GM10248 (cell line): ENCODE data around the gene AHR.
"Not testable (repeated sequence)": the region's sequence is repeated elsewhere in the genome, so short reads cannot be mapped to it uniquely, and the experiment has no call there.

ENCODE experiments used
- CTCF ChIA-PET: fragments of 300-600 bp; sonication (Branson Sonifier 250); formaldehyde crosslinking; extraction: SDS; loops from one replicate; lab custom pipeline; 2021; ENCODE audit warnings: antibody characterized with exemption; lab: Yijun Ruan, JAX
- POLR2A ChIA-PET: fragments of 350-650 bp; sonication (Branson Sonifier 250); formaldehyde crosslinking; extraction: SDS; loops from one replicate; lab custom pipeline; 2020; ENCODE audit warnings: antibody characterized with exemption; lab: Yijun Ruan, JAX
- DNase-seq: peaks from one replicate; pipeline ENCODE4 v3.0.0; 2012; ENCODE audit errors: extremely low spot score
- TF ChIP-seq, protein P1 (sequence below): IDR thresholded peaks from 2 replicates; pipeline ENCODE4 v1.5.1; 2012; ENCODE audit warnings: mild to moderate bottlenecking, low read depth; ENCODE audit errors: extremely low read depth, missing control alignments, control extremely low read depth

The AHR gene

GRCh38 chr7:17339952-17340351 lies 41.5 kb downstream of the AHR start:
- POLR2A ChIA-PET: no interaction called here
- TF ChIP-seq, protein P1, sequence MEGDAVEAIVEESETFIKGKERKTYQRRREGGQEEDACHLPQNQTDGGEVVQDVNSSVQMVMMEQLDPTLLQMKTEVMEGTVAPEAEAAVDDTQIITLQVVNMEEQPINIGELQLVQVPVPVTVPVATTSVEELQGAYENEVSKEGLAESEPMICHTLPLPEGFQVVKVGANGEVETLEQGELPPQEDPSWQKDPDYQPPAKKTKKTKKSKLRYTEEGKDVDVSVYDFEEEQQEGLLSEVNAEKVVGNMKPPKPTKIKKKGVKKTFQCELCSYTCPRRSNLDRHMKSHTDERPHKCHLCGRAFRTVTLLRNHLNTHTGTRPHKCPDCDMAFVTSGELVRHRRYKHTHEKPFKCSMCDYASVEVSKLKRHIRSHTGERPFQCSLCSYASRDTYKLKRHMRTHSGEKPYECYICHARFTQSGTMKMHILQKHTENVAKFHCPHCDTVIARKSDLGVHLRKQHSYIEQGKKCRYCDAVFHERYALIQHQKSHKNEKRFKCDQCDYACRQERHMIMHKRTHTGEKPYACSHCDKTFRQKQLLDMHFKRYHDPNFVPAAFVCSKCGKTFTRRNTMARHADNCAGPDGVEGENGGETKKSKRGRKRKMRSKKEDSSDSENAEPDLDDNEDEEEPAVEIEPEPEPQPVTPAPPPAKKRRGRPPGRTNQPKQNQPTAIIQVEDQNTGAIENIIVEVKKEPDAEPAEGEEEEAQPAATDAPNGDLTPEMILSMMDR: no peak
- DNase-seq: no peak
- CTCF ChIA-PET: interaction anchor here (1.2 to 1.8 kb wide), 4 partner anchors 12 to 52 kb away, joined by 3 to 7 read pairs (median 4); no protein-coding TSS in a partner anchor

- DNase-seq: no peak
- POLR2A ChIA-PET: no interaction called here
- CTCF ChIA-PET: interaction anchor here (1.2 to 2.6 kb wide), 7 partner anchors 8 to 51 kb away, joined by 3 to 7 read pairs (median 4); no protein-coding TSS in a partner anchor
Observed at GRCh38 chr7:17340655-17341054, 42.2 kb downstream of the AHR start.

GRCh38 chr7:17342756-17343155 lies 44.3 kb downstream of the AHR start:
- no peak for DNase-seq
- ChIA-PET POLR2A (no interaction called here), CTCF (interaction anchor here (2.6 kb wide), 1 partner anchor 12 kb away, joined by 6 read pairs; no protein-coding TSS in a partner anchor)
- TF ChIP-seq, protein P1: no peak

More at GRCh38 chr7:17340655-17341054, 42.2 kb downstream of the AHR start:
- TF ChIP-seq, protein P1: no peak

DNA sequence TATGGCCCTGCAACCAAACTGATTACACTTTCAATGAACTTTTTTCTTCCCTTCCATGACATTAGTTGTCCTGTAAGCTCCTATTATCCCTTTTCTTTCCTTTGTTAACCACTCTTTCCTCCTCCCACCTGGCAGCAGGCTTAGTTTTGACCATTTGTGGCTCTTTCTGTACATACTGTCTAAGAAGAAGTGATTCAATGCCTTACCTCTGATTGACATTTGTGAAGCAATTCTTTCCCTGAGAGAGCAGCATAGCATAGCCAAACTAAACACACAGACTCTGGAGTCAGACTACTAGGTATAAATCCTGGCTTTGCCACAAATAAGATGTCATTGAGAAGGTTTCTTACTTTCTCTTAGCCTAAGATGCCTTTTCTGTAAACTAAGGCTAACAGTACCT lies 48.9 kb downstream of the AHR start:
- DNase-seq: no peak
- ChIA-PET POLR2A (no interaction called here), CTCF (interaction anchor here (0.7 to 2.0 kb wide), 6 partner anchors 11 to 364 kb away, joined by 3 to 8 read pairs (median 3); no protein-coding TSS in a partner anchor)
- TF ChIP-seq, protein P1: no peak

GRCh38 chr7:17348932-17349331 lies 50.5 kb downstream of the AHR start:
- CTCF ChIA-PET, POLR2A ChIA-PET, DNase-seq: not testable (repeated sequence)

DNA sequence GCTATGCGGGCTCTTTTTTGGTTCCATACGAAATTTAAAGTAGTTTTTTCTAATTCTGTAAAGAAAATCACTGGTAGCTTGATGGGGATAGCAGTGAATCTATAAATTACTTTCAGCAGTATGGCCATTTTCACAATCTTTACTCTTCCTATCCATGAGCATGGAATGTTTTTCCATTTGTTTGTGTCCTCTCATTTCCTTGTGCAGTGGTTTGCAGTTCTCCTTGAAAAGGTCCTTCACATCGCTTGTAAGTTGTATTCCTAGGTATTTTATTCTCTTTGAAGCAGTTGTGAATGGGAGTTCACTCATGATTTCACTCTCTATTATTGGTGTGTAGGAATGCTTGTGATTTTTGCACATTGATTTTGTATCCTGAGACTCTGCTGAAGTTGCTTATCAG lies 51.9 kb downstream of the AHR start:
- POLR2A ChIA-PET, DNase-seq: not testable (repeated sequence)
- CTCF ChIA-PET: interaction anchor here (1.3 kb wide), 2 partner anchors 16 to 20 kb away, joined by 4 read pairs; no protein-coding TSS in a partner anchor

DNA sequence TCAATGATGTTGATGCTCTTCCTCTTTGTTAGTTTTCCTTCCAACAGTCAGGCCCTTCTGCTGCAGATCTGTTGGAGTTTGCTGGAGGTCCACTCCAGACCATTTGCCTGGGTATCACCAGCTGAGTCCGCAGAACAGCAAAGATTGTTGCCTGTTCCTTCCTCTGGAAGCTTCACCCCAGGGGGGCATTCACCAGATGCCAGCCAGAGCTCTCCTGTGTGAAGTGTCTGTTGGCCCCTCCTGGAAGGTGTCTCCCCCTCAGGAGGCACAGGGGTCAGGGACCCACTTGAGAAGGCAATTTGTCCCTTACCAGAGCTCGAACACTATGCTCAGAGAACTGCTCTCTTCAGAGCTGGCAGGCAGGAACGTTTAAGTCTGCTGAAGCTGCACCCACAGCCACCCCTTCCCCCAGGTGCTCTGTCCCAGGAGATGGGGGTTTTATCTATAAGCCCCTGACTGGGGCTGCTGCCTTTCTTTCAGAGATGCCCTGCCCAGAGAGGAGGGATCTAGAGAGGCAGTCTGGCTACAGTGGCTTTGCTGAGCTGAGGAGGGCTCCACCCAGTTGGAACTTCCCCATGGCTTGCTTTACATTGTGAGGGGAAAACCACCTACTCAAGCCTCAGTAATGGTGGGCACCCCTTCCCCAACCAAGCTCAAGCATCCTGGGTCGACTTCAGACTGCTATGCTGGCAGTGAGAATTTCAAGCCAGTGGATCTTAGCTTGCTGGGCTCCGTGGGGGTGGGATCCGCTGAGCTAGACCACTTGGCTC lies 55.4 kb downstream of the AHR start:
- CTCF ChIA-PET: interaction anchor here (1.1 to 1.3 kb wide), 4 partner anchors 9 to 49 kb away, joined by 3 to 4 read pairs (median 3); no protein-coding TSS in a partner anchor
- POLR2A ChIA-PET, DNase-seq: not testable (repeated sequence)

DNA sequence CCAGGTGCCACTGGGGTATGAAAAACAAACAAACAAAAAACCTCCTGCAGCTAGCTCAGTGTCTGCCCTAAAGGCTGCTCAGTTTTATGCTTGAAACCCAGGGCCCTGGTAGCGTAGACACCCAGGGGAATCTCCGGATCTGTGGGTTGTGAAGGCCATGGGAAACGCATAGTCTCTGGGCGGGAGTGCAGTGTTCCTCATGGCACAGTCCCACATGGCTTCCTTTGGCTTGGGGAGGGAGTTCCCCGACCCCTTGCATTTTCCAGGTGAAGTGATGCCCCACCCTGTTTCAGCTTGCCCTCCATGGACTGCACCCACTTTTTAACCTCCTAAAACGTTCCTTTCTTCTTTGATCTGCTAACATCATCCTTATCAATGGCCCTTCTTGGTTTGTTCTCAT lies 56.0 kb downstream of the AHR start:
- TF ChIP-seq, protein P1: no peak
- no peak for DNase-seq
- ChIA-PET CTCF (interaction anchor here (1.1 to 1.3 kb wide), 4 partner anchors 9 to 48 kb away, joined by 3 to 4 read pairs (median 3); no protein-coding TSS in a partner anchor), POLR2A (no interaction called here)
